Measurements from ENCODE around the gene CASQ2. TPM values are rescaled to one million over a fixed set of nuclear protein-coding genes. Genes with fewer than 3 reads are reported as not detected.
A peak's percentile ranks its signal among the peaks of the same experiment; 100 is the strongest.

The CASQ2 gene
- total RNA-seq, 2 donors from 2014 or later = 673 to 1,066 TPM

DNA sequence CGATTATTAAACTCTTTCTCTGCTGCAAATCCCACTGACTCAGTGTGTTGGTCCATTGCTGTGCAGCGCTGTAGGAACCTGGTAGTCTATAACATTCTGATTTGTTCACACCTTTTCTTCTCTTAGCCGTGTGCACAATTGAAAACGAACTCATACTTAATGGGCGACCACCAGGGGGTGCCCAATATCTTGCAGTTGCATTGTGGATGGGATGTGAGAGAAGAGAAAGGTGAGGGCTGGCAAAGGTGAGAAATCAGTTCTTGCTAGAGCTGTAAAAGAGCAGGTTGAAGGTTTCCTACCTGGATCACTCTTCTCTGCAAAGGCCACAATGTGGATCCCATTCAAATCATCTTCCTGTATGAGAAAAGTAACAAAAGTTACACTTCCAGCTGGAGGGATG is 51.0 kb downstream of the CASQ2 start:
- H3K36me3 ChIP-seq = peaks cover 7% of the 10 kb centered on the region
- H3K4me1 ChIP-seq = no peaks in the 10 kb centered on the region
- H3K27me3 ChIP-seq = no peaks in the 10 kb centered on the region
- H3K27ac ChIP-seq = no peak overlapping the region
- no peaks in the 10 kb centered on the region for H3K9me3 ChIP-seq
- DNase-seq (ENCODE audit: low spot score) = no peak
- TF ChIP-seq, protein P1, sequence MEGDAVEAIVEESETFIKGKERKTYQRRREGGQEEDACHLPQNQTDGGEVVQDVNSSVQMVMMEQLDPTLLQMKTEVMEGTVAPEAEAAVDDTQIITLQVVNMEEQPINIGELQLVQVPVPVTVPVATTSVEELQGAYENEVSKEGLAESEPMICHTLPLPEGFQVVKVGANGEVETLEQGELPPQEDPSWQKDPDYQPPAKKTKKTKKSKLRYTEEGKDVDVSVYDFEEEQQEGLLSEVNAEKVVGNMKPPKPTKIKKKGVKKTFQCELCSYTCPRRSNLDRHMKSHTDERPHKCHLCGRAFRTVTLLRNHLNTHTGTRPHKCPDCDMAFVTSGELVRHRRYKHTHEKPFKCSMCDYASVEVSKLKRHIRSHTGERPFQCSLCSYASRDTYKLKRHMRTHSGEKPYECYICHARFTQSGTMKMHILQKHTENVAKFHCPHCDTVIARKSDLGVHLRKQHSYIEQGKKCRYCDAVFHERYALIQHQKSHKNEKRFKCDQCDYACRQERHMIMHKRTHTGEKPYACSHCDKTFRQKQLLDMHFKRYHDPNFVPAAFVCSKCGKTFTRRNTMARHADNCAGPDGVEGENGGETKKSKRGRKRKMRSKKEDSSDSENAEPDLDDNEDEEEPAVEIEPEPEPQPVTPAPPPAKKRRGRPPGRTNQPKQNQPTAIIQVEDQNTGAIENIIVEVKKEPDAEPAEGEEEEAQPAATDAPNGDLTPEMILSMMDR (IDR thresholded peaks at IDR 0.05) = peak; percentile 45 to 69
- H3K4me3 ChIP-seq = no peak overlapping the region

DNA sequence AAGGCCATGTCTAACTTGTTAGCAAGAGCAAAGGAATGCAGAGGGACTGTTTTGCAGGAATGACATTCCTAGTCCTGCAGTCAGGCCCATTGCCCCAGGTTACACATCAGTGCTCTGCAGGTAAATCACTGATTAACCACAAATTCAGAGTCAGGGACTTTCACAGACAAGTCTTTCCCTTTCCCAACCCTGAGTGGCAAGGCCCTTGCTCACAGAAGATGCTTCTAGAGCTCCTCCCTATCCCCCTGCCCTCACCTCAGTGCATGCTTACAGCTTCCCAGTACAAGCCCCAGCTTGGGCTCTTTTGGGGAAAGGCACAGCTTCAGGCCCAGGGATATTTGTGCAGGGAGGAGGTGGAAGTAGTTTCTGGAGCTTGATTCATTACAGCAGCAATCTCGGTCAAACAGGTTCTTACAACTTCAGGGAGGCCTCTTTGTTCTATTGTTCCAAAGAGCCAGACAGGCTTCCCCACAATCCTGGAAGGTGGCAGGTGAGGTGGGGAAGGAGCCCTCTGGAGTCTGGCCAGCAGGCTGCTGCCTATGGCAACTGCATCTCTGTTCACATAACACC is 53.9 kb downstream of the CASQ2 start:
- Histone ChIP-seq H3K4me3 (no peak overlapping the region), H3K4me1 (peaks cover 0 to 5% of the 10 kb centered on the region in 2 donors), H3K9me3 (no peaks in the 10 kb centered on the region), H3K27me3 (no peaks in the 10 kb centered on the region), H3K36me3 (peaks cover 7% of the 10 kb centered on the region), H3K27ac (no peak overlapping the region)
- TF ChIP-seq, protein P1 (IDR thresholded peaks at IDR 0.05) = no peak
- DNase-seq (ENCODE audit: low spot score) = no peak

GRCh38 chr1:115713906-115714305 is 54.6 kb downstream of the CASQ2 start:
- peaks cover 0 to 5% of the 10 kb centered on the region in 2 donors for H3K4me1 ChIP-seq
- no peak overlapping the region for H3K4me3 ChIP-seq
- TF ChIP-seq, protein P1 (IDR thresholded peaks at IDR 0.05) = no peak
- DNase-seq (ENCODE audit: low spot score) = no peak
- no peaks in the 10 kb centered on the region for H3K27me3 ChIP-seq
- peaks cover 7% of the 10 kb centered on the region for H3K36me3 ChIP-seq
- no peaks in the 10 kb centered on the region for H3K9me3 ChIP-seq
- H3K27ac ChIP-seq = no peak overlapping the region

DNA sequence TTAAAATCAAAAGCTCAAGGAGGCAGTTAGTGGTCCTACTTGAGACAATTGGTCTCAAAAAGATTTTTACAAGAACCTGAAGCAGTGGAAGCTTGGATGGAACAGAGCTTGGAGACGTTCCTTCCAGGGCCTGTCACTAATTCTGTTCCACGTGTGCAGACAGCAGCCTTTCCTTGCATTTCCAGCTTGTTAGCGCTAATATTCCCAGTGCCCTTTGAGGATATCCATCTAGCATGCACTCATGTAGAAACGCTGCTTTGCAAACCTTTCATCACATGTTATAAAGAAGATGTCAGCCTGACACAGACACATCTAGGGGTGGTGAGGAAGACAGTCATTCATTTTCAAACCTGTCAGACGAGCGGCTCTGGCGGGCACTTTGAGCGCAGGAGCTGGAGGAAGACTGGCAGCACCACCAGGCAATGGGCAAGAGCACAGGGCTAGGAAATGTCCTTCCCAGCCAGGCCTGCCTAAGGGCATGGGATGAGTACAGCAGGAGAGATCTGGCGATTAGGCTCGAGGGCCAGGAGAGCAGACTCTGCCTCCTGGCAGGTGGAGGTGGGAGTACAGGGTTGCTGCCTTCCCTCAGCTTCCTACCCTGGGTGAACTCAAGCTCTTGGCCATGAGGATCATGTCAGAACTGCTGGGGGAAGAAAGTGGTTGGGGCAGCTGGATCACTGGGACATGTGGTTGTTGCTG is 55.5 kb downstream of the CASQ2 start:
- no peaks in the 10 kb centered on the region for H3K27me3 ChIP-seq
- no peaks in the 10 kb centered on the region for H3K9me3 ChIP-seq
- TF ChIP-seq, protein P1 (IDR thresholded peaks at IDR 0.05) = no peak
- no peak for DNase-seq (ENCODE audit: low spot score)
- peaks cover 7% of the 10 kb centered on the region for H3K36me3 ChIP-seq
- H3K4me1 ChIP-seq = peaks cover 0 to 5% of the 10 kb centered on the region in 2 donors
- H3K27ac ChIP-seq = no peak overlapping the region
- H3K4me3 ChIP-seq = no peak overlapping the region

DNA sequence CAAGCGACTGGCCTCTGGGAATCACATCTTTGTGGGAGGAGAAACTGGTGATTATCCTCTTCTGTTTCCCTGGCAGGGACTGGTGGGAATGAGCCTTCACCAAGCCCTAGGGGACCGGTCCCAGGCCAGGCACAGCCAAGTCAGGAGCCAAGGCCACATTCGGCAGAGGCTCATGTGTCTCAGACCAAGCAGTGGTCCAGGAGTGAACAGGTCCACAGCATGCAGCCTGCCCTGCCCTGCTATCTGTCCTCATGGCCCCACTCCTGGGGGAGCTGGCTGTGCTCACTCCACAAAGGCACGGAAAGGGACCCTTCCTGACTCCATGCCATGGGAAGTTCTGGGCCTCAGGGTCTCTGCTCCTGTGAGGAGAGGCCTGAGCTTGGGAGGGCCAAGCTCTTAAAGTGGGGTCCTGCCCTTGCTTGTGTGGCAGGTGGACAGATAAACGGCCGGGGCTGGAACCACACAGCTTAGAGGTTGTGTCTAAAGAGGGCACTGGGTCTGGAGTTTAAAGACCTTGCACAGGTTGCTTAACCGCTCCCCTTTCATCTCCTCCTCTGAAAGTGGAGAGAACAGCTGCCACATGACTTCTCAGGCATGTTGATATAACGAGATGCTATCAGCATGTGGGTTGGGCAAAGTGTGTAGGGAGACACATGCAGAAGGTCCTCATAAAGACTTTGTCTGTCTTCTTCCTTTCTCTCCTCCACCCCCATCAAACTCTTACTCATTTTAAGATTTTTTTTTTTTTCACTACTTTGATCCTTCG is 57.5 kb downstream of the CASQ2 start:
- no peak for DNase-seq (ENCODE audit: low spot score)
- TF ChIP-seq, protein P1 (IDR thresholded peaks at IDR 0.05) = no peak
- Histone ChIP-seq H3K36me3 (no peaks in the 10 kb centered on the region), H3K27me3 (no peaks in the 10 kb centered on the region), H3K9me3 (no peaks in the 10 kb centered on the region), H3K4me3 (no peak overlapping the region), H3K4me1 (peaks cover 0 to 18% of the 10 kb centered on the region in 2 donors), H3K27ac (no peak overlapping the region)
